ENCODE data around the gene STIMATE. TPM values are rescaled to one million over a fixed set of nuclear protein-coding genes. Genes with fewer than 3 reads are reported as not detected.
A peak's percentile ranks its signal among the peaks of the same experiment; 100 is the strongest.

STIMATE gene
- total RNA-seq, 1 donor: 18.5 TPM

DNA sequence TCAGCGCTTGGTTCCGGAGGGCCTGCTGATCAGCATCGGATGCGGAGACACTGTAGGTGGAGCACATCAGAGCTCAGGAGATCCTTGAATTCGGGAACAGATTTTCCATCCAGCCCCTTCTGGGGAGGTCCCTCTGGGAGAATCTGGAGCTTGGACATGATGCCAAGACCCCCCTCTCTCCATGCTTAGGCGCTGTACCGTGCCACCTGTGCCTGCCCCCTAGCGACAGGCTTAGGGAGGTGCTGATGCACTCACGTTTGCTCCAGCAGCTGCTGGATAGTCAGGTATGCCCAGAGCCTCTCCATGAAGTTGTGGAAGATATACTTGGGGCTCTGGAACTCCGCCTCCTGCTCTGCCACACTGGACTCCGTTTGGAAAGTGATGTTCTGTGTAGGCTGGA, 76.6 kb downstream of the STIMATE start:
- Histone ChIP-seq H2AFZ (ENCODE audit: low read length) (no peak overlapping the region), H3K27ac (ENCODE audit: low read depth, low read length) (no peak overlapping the region), H3K27me3 (ENCODE audit: insufficient read depth, low read length) (no peaks in the 10 kb centered on the region), H3K4me1 (ENCODE audit: insufficient read depth, low read length) (no peaks in the 10 kb centered on the region), H3K79me2 (ENCODE audit: insufficient read depth, low read length) (no peaks in the 10 kb centered on the region), H3K9me3 (ENCODE audit: low read depth, low read length) (no peaks in the 10 kb centered on the region), H4K20me1 (ENCODE audit: insufficient read depth, low read length) (no peaks in the 10 kb centered on the region), H3K4me3 (ENCODE audit: insufficient read depth, low read length) (no peak overlapping the region), H3K4me2 (ENCODE audit: insufficient read depth, low read length) (no peak overlapping the region), H3K36me3 (ENCODE audit: insufficient read depth, low read length) (no peaks in the 10 kb centered on the region)
- peak; percentile 94 for DNase-seq (ENCODE audit: insufficient read length, low spot score, missing footprints)
- TF ChIP-seq, protein P1, sequence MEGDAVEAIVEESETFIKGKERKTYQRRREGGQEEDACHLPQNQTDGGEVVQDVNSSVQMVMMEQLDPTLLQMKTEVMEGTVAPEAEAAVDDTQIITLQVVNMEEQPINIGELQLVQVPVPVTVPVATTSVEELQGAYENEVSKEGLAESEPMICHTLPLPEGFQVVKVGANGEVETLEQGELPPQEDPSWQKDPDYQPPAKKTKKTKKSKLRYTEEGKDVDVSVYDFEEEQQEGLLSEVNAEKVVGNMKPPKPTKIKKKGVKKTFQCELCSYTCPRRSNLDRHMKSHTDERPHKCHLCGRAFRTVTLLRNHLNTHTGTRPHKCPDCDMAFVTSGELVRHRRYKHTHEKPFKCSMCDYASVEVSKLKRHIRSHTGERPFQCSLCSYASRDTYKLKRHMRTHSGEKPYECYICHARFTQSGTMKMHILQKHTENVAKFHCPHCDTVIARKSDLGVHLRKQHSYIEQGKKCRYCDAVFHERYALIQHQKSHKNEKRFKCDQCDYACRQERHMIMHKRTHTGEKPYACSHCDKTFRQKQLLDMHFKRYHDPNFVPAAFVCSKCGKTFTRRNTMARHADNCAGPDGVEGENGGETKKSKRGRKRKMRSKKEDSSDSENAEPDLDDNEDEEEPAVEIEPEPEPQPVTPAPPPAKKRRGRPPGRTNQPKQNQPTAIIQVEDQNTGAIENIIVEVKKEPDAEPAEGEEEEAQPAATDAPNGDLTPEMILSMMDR (IDR thresholded peaks at IDR 0.05; ENCODE audit: extremely low read depth, low read depth, low read length): peak; percentile 56

DNA sequence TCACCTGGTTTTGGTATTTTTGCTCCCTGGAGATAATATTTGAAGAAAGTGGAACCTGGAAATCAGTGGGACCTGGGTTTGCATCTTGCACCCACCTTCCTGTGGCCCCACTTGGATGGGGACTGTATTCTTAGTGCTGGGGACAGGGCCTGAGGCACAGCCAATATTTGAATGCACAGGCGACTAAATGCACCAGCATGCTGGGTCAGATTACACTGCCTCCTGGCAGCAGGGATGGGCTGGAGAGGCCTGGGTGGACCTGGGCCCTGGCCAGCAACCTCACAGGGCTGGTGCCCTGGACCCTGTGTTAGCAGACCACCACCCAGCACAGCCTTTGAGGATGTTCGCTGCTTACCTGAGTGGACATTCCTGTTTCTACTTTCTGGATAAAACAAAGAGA, 77.4 kb downstream of the STIMATE start:
- no peaks in the 10 kb centered on the region for H3K9me3 ChIP-seq (ENCODE audit: low read depth, low read length)
- no peaks in the 10 kb centered on the region for H3K79me2 ChIP-seq (ENCODE audit: insufficient read depth, low read length)
- TF ChIP-seq, protein P1 (IDR thresholded peaks at IDR 0.05; ENCODE audit: extremely low read depth, low read depth, low read length): no peak
- no peak overlapping the region for H3K27ac ChIP-seq (ENCODE audit: low read depth, low read length)
- no peaks in the 10 kb centered on the region for H3K27me3 ChIP-seq (ENCODE audit: insufficient read depth, low read length)
- H4K20me1 ChIP-seq (ENCODE audit: insufficient read depth, low read length): no peaks in the 10 kb centered on the region
- no peak overlapping the region for H3K4me3 ChIP-seq (ENCODE audit: insufficient read depth, low read length)
- H2AFZ ChIP-seq (ENCODE audit: low read length): no peak overlapping the region
- DNase-seq (ENCODE audit: insufficient read length, low spot score, missing footprints): no peak
- no peaks in the 10 kb centered on the region for H3K36me3 ChIP-seq (ENCODE audit: insufficient read depth, low read length)
- no peak overlapping the region for H3K4me2 ChIP-seq (ENCODE audit: insufficient read depth, low read length)
- no peaks in the 10 kb centered on the region for H3K4me1 ChIP-seq (ENCODE audit: insufficient read depth, low read length)

DNA sequence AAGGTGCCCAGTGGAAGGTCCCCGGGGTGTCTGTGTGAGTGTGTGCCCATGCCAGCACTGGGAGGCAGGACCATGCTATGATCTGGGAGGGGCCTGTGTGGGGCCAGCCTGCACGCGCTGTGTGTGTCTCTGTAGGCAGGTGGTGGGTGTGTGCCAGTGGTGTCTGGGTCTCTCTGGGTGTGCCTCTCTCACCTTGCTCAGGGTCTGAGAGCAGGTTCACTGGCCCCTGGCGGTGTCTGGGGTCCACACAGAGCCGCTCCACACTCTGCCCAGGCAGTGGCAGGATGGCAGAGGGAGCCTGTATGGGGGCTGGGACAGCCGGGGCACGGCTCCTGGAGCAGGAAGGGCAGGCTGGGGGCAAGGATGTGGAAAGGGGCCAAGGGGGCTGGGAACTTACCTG, 79.5 kb downstream of the STIMATE start:
- H3K9me3 ChIP-seq (ENCODE audit: low read depth, low read length): no peaks in the 10 kb centered on the region
- TF ChIP-seq, protein P1 (IDR thresholded peaks at IDR 0.05; ENCODE audit: extremely low read depth, low read depth, low read length): no peak

DNA sequence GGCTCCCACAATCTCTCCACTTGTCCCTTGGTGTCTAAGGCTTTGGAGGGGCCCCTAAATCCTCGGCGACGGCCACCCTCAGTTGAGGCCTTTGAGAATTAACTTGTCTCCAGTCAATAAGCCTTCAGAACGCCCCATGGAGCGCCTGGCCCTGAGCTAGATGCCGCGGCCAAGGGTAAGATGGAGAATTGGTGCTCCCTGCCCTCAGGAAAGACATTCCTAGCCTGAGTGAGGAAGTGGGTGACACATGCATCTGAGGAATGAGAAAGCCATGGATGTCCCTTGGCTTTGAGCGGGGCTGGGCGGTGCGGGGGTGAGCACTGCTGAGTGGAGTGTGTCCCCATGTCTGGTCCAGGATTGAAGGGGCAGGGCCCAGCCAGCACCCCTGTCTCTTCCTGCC, 80.1 kb downstream of the STIMATE start:
- no peak overlapping the region for H3K4me2 ChIP-seq (ENCODE audit: insufficient read depth, low read length)
- no peaks in the 10 kb centered on the region for H3K27me3 ChIP-seq (ENCODE audit: insufficient read depth, low read length)
- H3K36me3 ChIP-seq (ENCODE audit: insufficient read depth, low read length): no peaks in the 10 kb centered on the region
- no peak overlapping the region for H3K27ac ChIP-seq (ENCODE audit: low read depth, low read length)
- no peak for DNase-seq (ENCODE audit: insufficient read length, low spot score, missing footprints)
- no peak overlapping the region for H3K4me3 ChIP-seq (ENCODE audit: insufficient read depth, low read length)
- TF ChIP-seq, protein P1 (IDR thresholded peaks at IDR 0.05; ENCODE audit: extremely low read depth, low read depth, low read length): no peak
- no peaks in the 10 kb centered on the region for H3K79me2 ChIP-seq (ENCODE audit: insufficient read depth, low read length)
- no peaks in the 10 kb centered on the region for H3K4me1 ChIP-seq (ENCODE audit: insufficient read depth, low read length)
- no peaks in the 10 kb centered on the region for H3K9me3 ChIP-seq (ENCODE audit: low read depth, low read length)
- no peak overlapping the region for H2AFZ ChIP-seq (ENCODE audit: low read length)
- H4K20me1 ChIP-seq (ENCODE audit: insufficient read depth, low read length): no peaks in the 10 kb centered on the region

More for the DNA sequence above, 79.5 kb downstream of the STIMATE start:
- no peaks in the 10 kb centered on the region for H4K20me1 ChIP-seq (ENCODE audit: insufficient read depth, low read length)
- H3K4me3 ChIP-seq (ENCODE audit: insufficient read depth, low read length): no peak overlapping the region
- H3K4me2 ChIP-seq (ENCODE audit: insufficient read depth, low read length): no peak overlapping the region
- H3K27ac ChIP-seq (ENCODE audit: low read depth, low read length): no peak overlapping the region
- no peaks in the 10 kb centered on the region for H3K27me3 ChIP-seq (ENCODE audit: insufficient read depth, low read length)
- H3K4me1 ChIP-seq (ENCODE audit: insufficient read depth, low read length): no peaks in the 10 kb centered on the region
- no peaks in the 10 kb centered on the region for H3K36me3 ChIP-seq (ENCODE audit: insufficient read depth, low read length)
- H3K79me2 ChIP-seq (ENCODE audit: insufficient read depth, low read length): no peaks in the 10 kb centered on the region
- no peak overlapping the region for H2AFZ ChIP-seq (ENCODE audit: low read length)
- DNase-seq (ENCODE audit: insufficient read length, low spot score, missing footprints): no peak
